SK-N-SH treated with all-trans-retinoic acid at 6 μM for 48 hours (cell line): ENCODE measurements around the gene MITF.

Experiments used
- ARNTL ChIP-seq: fragments of 450-650 bp; formaldehyde crosslinking; IDR thresholded peaks from 2 replicates; pipeline ENCODE4 v1.5.0; 2020; ENCODE audit warnings: low read depth, mild to moderate bottlenecking, moderate library complexity, borderline replicate concordance
- BACH2 ChIP-seq: fragments of 250-450 bp; sonication (Bioruptor Pico); IDR thresholded peaks from 2 replicates; pipeline ENCODE4 v1.9.0; 2021; ENCODE audit warnings: mild to moderate bottlenecking, borderline replicate concordance
- ESRRG ChIP-seq: fragments of 250-450 bp; sonication (Bioruptor Pico); IDR thresholded peaks from 2 replicates; pipeline ENCODE4 v1.6.1; 2021; ENCODE audit warnings: mild to moderate bottlenecking
- PPARA ChIP-seq: fragments of 250-450 bp; sonication (Bioruptor Pico); IDR thresholded peaks from 2 replicates; pipeline ENCODE4 v1.5.0; 2020; ENCODE audit warnings: mild to moderate bottlenecking, borderline replicate concordance
- RARB ChIP-seq: fragments of 250-450 bp; sonication (Bioruptor Pico); IDR thresholded peaks from 2 replicates; pipeline ENCODE4 v1.8.0; 2021; ENCODE audit warnings: mild to moderate bottlenecking, moderate library complexity
- TCF4 ChIP-seq: fragments of 250-450 bp; sonication (Bioruptor Pico); IDR thresholded peaks from 2 replicates; pipeline ENCODE4 v1.8.0; 2021; ENCODE audit warnings: mild to moderate bottlenecking, moderate library complexity, borderline replicate concordance
- ZC3H10 ChIP-seq: fragments of 250-450 bp; sonication (Bioruptor Pico); IDR thresholded peaks from 2 replicates; pipeline ENCODE4 v1.5.1; 2021; ENCODE audit warnings: mild to moderate bottlenecking, moderate library complexity
- ZNF8 ChIP-seq: fragments of 450-650 bp; formaldehyde crosslinking; IDR thresholded peaks from 2 replicates; pipeline ENCODE4 v1.5.0; 2020; ENCODE audit warnings: mild to moderate bottlenecking, moderate library complexity
- TF ChIP-seq, protein P1 (sequence below): fragments of 250-450 bp; sonication (Bioruptor Pico); IDR thresholded peaks from 2 replicates; pipeline ENCODE4 v1.8.0; 2021; ENCODE audit warnings: low read depth, mild to moderate bottlenecking, moderate library complexity, borderline replicate concordance
- TF ChIP-seq, protein P2 (sequence below): fragments of 250-450 bp; sonication (Bioruptor Pico); IDR thresholded peaks from 2 replicates; pipeline ENCODE4 v1.5.1; 2020; ENCODE audit warnings: low read depth, mild to moderate bottlenecking, moderate library complexity

DNA sequence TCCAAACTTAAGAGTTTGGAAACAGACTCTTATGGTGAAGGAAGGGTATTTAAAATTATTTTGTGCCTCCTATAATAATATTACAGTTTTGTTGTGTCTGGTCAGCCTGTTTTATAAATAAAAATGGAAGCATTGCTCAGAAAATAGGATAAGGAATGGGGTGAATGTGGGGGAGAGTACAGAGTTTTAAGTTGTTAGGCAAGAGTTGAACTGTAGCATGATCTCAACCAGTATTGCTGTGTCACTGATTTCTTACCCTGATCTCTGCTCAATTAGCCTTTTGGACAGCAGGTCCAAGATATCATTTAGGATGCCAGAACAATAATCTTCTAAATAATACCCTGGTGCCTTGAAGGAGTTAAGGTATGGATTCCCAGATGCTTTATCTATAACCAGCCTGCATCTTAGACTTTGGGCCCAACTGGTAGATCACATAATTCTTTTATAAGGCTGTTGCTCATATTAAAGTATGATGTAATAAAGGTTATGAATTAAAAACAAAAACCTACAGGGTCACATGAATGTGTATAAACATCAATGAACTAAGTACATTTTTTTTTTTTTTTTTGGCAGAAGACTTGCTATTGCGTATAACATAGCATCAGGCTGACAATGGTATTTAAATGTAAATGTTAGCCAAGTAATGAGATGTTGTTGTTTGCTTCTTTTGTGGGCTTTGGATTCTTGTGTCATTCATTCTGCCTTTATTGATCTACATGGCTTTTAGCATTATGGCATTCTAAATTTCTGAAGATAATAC lies 70.0 kb downstream of the MITF start:
- TF ChIP-seq TCF4 (CRISPR knock-in tag): no peak
- no peak for TF ChIP-seq ZNF8 (CRISPR knock-in tag)
- no peak for TF ChIP-seq RARB (CRISPR knock-in tag)
- no peak for TF ChIP-seq PPARA (CRISPR knock-in tag)
- no peak for TF ChIP-seq BACH2 (CRISPR knock-in tag)
- no peak for TF ChIP-seq ZC3H10 (CRISPR knock-in tag)
- TF ChIP-seq, protein P1, sequence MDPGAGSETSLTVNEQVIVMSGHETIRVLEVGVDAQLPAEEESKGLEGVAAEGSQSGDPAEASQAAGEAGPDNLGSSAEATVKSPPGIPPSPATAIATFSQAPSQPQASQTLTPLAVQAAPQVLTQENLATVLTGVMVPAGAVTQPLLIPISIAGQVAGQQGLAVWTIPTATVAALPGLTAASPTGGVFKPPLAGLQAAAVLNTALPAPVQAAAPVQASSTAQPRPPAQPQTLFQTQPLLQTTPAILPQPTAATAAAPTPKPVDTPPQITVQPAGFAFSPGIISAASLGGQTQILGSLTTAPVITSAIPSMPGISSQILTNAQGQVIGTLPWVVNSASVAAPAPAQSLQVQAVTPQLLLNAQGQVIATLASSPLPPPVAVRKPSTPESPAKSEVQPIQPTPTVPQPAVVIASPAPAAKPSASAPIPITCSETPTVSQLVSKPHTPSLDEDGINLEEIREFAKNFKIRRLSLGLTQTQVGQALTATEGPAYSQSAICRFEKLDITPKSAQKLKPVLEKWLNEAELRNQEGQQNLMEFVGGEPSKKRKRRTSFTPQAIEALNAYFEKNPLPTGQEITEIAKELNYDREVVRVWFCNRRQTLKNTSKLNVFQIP: no peak
- TF ChIP-seq ARNTL: no peak
- TF ChIP-seq, protein P2, sequence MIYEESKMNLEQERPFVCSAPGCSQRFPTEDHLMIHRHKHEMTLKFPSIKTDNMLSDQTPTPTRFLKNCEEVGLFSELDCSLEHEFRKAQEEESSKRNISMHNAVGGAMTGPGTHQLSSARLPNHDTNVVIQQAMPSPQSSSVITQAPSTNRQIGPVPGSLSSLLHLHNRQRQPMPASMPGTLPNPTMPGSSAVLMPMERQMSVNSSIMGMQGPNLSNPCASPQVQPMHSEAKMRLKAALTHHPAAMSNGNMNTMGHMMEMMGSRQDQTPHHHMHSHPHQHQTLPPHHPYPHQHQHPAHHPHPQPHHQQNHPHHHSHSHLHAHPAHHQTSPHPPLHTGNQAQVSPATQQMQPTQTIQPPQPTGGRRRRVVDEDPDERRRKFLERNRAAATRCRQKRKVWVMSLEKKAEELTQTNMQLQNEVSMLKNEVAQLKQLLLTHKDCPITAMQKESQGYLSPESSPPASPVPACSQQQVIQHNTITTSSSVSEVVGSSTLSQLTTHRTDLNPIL (CRISPR knock-in tag): no peak
- TF ChIP-seq ESRRG: no peak
